H1 (cell line): ENCODE measurements around the gene PRKAB2. TPM values are rescaled to one million over a fixed set of nuclear protein-coding genes. Genes with fewer than 3 reads are reported as not detected.
"Not testable (repeated sequence)": the region's sequence is repeated elsewhere in the genome, so short reads cannot be mapped to it uniquely, and the experiment has no call there.

ENCODE experiments used
- CTCF ChIA-PET: fragments of 300-600 bp; sonication (Branson Sonifier 250); formaldehyde crosslinking; loops from one replicate; lab custom pipeline; 2021; ENCODE audit not compliant: partially characterized antibody; lab: Charles Lee
- POLR2A ChIA-PET: fragments of 300-600 bp; sonication (Branson Sonifier 250); formaldehyde crosslinking; loops from one replicate; lab custom pipeline; 2021; ENCODE audit warnings: inconsistent platforms; ENCODE audit not compliant: partially characterized antibody; lab: Charles Lee
- DNase-seq, 2 experiments: peaks; one replicate each; pipeline versions ENCODE4 v3.0.0 to v3.0.0-alpha.2; 2010 to 2022; ENCODE audit warnings: low spot score in 2 of 2, low read depth in 1 of 2, mixed read lengths in 1 of 2
- FAIRE-seq: peaks from 2 replicates; lab custom pipeline; 2011; peaks lifted over from hg19 to GRCh38; lab: Jason Lieb, UNC
- H2AFZ ChIP-seq: 2 replicates; pipeline ENCODE4 v1.8.1; 2012; ENCODE audit warnings: low read length, inconsistent platforms
- H2AK5ac ChIP-seq: 2 replicates; pipeline ENCODE4 v1.6.1; 2013; ENCODE audit warnings: low read depth, low read length
- H2BK120ac ChIP-seq: replicated peaks from 2 replicates; pipeline ENCODE3; 2013; ENCODE audit warnings: low read depth, low read length, inconsistent platforms
- H2BK12ac ChIP-seq: 2 replicates; pipeline ENCODE4 v1.6.1; 2013; ENCODE audit warnings: low read depth, low read length
- H2BK15ac ChIP-seq: 2 replicates; pipeline ENCODE4 v1.6.1; 2013; ENCODE audit warnings: low read length
- H2BK20ac ChIP-seq: 2 replicates; pipeline ENCODE4 v1.6.1; 2013; ENCODE audit warnings: low read length
- H2BK5ac ChIP-seq: 2 replicates; pipeline ENCODE4 v1.6.1; 2013; ENCODE audit warnings: low read depth, low read length
- H3K14ac ChIP-seq: 2 replicates; pipeline ENCODE4 v1.6.1; 2013; ENCODE audit warnings: inconsistent platforms; ENCODE audit not compliant: insufficient read length
- H3K18ac ChIP-seq: 2 replicates; pipeline ENCODE4 v1.6.1; 2013; ENCODE audit warnings: low read length; ENCODE audit errors: extremely low read depth
- H3K23ac ChIP-seq: 2 replicates; pipeline ENCODE4 v1.6.1; 2013; ENCODE audit warnings: inconsistent platforms; ENCODE audit not compliant: insufficient read length
- H3K23me2 ChIP-seq: 2 replicates; pipeline ENCODE4 v1.6.1; 2013; ENCODE audit warnings: low read depth, low read length
- H3K27ac ChIP-seq: 2 replicates; pipeline ENCODE4 v1.6.1; 2011; ENCODE audit warnings: low read depth, low read length, inconsistent platforms
- H3K27me3 ChIP-seq, 4 experiments: replicated peaks in 1 of 4; 1 replicate in 1 of 4; 2 replicates in 3 of 4; pipeline versions ENCODE4 v1.6.1 to v1.8.1; 2011 to 2013; ENCODE audit warnings: low read length in 3 of 4, mild to moderate bottlenecking in 3 of 4, inconsistent platforms in 2 of 4, mixed read lengths in 2 of 4, moderate library complexity in 1 of 4; ENCODE audit not compliant: control insufficient read depth in 3 of 4, insufficient read depth in 3 of 4; ENCODE audit errors: extremely low read depth in 1 of 4
- H3K36me3 ChIP-seq, 4 experiments: 2 replicates each; pipeline versions ENCODE4 v1.6.1 to v1.8.1; 2011 to 2013; ENCODE audit warnings: mild to moderate bottlenecking in 4 of 4, low read length in 3 of 4, moderate library complexity in 2 of 4, control low read depth in 1 of 4, inconsistent platforms in 1 of 4; ENCODE audit not compliant: insufficient read depth in 4 of 4, control insufficient read depth in 2 of 4
- H3K4ac ChIP-seq: replicated peaks from 2 replicates; pipeline ENCODE3; 2013; ENCODE audit warnings: low read length, low read depth, mixed read lengths, inconsistent platforms; ENCODE audit not compliant: insufficient read length
- H3K4me1 ChIP-seq, 4 experiments: replicated peaks in 1 of 4; 1 replicate in 1 of 4; 2 replicates in 3 of 4; pipeline versions ENCODE4 v1.6.1 to v1.8.1; 2011 to 2013; ENCODE audit warnings: low read length in 3 of 4, inconsistent platforms in 2 of 4, mixed read lengths in 1 of 4; ENCODE audit not compliant: insufficient read depth in 4 of 4, control insufficient read depth in 3 of 4
- H3K4me2 ChIP-seq, 2 experiments: 2 replicates each; pipeline versions ENCODE4 v1.6.1 to v1.8.1; 2011 to 2013; ENCODE audit warnings: low read depth in 2 of 2, low read length in 2 of 2, control low read depth in 1 of 2, inconsistent platforms in 1 of 2, mild to moderate bottlenecking in 1 of 2; ENCODE audit not compliant: insufficient read depth in 1 of 2
- H3K4me3 ChIP-seq, 4 experiments: fragments of 200-600, 300-600 bp in 1 of 4; sonication (generic), shearing (Covaris generic), sonication (Bioruptor Twin) in 1 of 4; 2 replicates each; pipeline versions ENCODE4 v1.5.1 to v1.8.1; 2011 to 2016; ENCODE audit warnings: low read length in 4 of 4, low read depth in 3 of 4, control low read depth in 2 of 4, inconsistent platforms in 2 of 4, mild to moderate bottlenecking in 2 of 4, mixed read lengths in 1 of 4, moderate library complexity in 1 of 4; ENCODE audit not compliant: insufficient read depth in 2 of 4; ENCODE audit errors: extremely low read depth in 1 of 4
- H3K56ac ChIP-seq: replicated peaks from 2 replicates; pipeline ENCODE3; 2013; ENCODE audit warnings: low read depth, mild to moderate bottlenecking, mixed read lengths, low read length, inconsistent platforms; ENCODE audit not compliant: insufficient read length
- H3K79me1 ChIP-seq: 2 replicates; pipeline ENCODE4 v1.6.1; 2013; ENCODE audit warnings: low read depth, low read length, control low read depth
- H3K79me2 ChIP-seq, 2 experiments: 2 replicates each; pipeline versions ENCODE4 v1.6.1 to v1.8.1; 2012 to 2013; ENCODE audit warnings: low read length in 2 of 2, mild to moderate bottlenecking in 2 of 2, inconsistent platforms in 1 of 2; ENCODE audit not compliant: insufficient read depth in 2 of 2, control insufficient read depth in 1 of 2
- H3K9ac ChIP-seq, 4 experiments: replicated peaks in 1 of 4; 1 replicate in 1 of 4; 2 replicates in 3 of 4; pipeline versions ENCODE4 v1.6.1 to v1.8.1; 2011 to 2013; ENCODE audit warnings: low read depth in 3 of 4, low read length in 3 of 4, control low read depth in 2 of 4, mild to moderate bottlenecking in 2 of 4, moderate library complexity in 2 of 4, inconsistent platforms in 1 of 4; ENCODE audit errors: extremely low read depth in 1 of 4
- H3K9me3 ChIP-seq, 2 experiments: 2 replicates each; pipeline versions ENCODE4 v1.6.1 to v1.8.1; 2012 to 2013; ENCODE audit warnings: mild to moderate bottlenecking in 2 of 2, moderate library complexity in 2 of 2, control low read depth in 1 of 2, inconsistent platforms in 1 of 2, low read depth in 1 of 2, low read length in 1 of 2, mixed read lengths in 1 of 2; ENCODE audit not compliant: insufficient read depth in 2 of 2
- H4K20me1 ChIP-seq, 2 experiments: replicated peaks in 1 of 2; 2 replicates each; pipeline versions ENCODE3 to v1.8.1; 2011 to 2013; ENCODE audit warnings: inconsistent platforms in 2 of 2, low read length in 2 of 2, mild to moderate bottlenecking in 1 of 2; ENCODE audit not compliant: insufficient read depth in 2 of 2, control insufficient read depth in 1 of 2
- H4K5ac ChIP-seq: 2 replicates; pipeline ENCODE4 v1.6.1; 2013; ENCODE audit warnings: low read length, low read depth, mixed read lengths, inconsistent platforms; ENCODE audit not compliant: insufficient read length
- H4K8ac ChIP-seq: 2 replicates; pipeline ENCODE4 v1.8.0; 2013; ENCODE audit warnings: mild to moderate bottlenecking, moderate library complexity, low read length, inconsistent platforms; ENCODE audit not compliant: insufficient read depth; ENCODE audit errors: extremely low read depth
- H4K91ac ChIP-seq: replicated peaks from 2 replicates; pipeline ENCODE3; 2013; ENCODE audit warnings: low read length, mixed read lengths, inconsistent platforms; ENCODE audit not compliant: insufficient read length
- WGBS, 2 experiments: shearing (Covaris generic) in 1 of 2; methylation state at CpG; one replicate each; pipeline versions ENCODE4 v1.1.6 to v1.1.7; 2013 to 2015; ENCODE audit warnings: low lambda C conversion rate in 2 of 2, mixed read lengths in 2 of 2, inconsistent platforms in 1 of 2, low coverage in 1 of 2, missing lambda C conversion rate in 1 of 2; ENCODE audit not compliant: insufficient replicate concordance in 2 of 2, insufficient coverage in 1 of 2, insufficient read length in 1 of 2; ENCODE audit errors: extremely low coverage in 1 of 2, missing lambda C conversion rate in 1 of 2; 5-methylcytosine and 5-hydroxymethylcytosine counted together
- polyA plus RNA-seq, 7 experiments: library from polyadenylated mRNA; depleted of rRNA in 3 of 7; stranded (reverse) in 5 of 7; unstranded in 2 of 7; fragments of >200 nt in 5 of 7; fragments of 200-250 nt in 2 of 7; gene quantifications; 1 replicate in 5 of 7; 2 replicates in 1 of 7; 4 replicates in 1 of 7; pipeline versions ENCODE4 v1.2.1 to v1.2.3, GENCODE V29; 2011 to 2013; ENCODE audit warnings: missing spikeins in 2 of 7, mixed read lengths in 2 of 7
- total RNA-seq: library from RNA; stranded (reverse); fragmentation: NEBNext Ultra II Directional; extraction: Animal tissue kit (Norgen Biotek cat#: 25700); gene quantifications from 2 replicates; pipeline ENCODE4 v1.2.1, GENCODE V29; 2021

Gene PRKAB2
- total and polyA plus RNA-seq, 2 of the 8 experiments (the other 6 are each of a cell fraction or from before 2014, with no cell fraction given), result 15.0 to 18.9 TPM

- H4K91ac ChIP-seq, POLR2A ChIA-PET, H3K27me3 ChIP-seq, H2BK5ac ChIP-seq, H3K18ac ChIP-seq, FAIRE-seq, H3K36me3 ChIP-seq, DNase-seq, H3K79me2 ChIP-seq, H3K9me3 ChIP-seq, H3K27ac ChIP-seq, H3K23ac ChIP-seq, H3K23me2 ChIP-seq, H2AK5ac ChIP-seq, H3K4me1 ChIP-seq, H2BK120ac ChIP-seq, H4K20me1 ChIP-seq, H4K5ac ChIP-seq, H3K79me1 ChIP-seq, H3K14ac ChIP-seq, H3K4me2 ChIP-seq, H2BK20ac ChIP-seq, H3K9ac ChIP-seq, H3K4me3 ChIP-seq, H4K8ac ChIP-seq, H2AFZ ChIP-seq, H3K56ac ChIP-seq, H2BK12ac ChIP-seq, H2BK15ac ChIP-seq, H3K4ac ChIP-seq: not testable (repeated sequence)
- CTCF ChIA-PET, result interaction anchor here (0.7 kb wide), 1 partner anchor 46 kb away, joined by 3 read pairs; no protein-coding TSS in a partner anchor
- WGBS, 2 experiments, result 96% methylated on average over 3 of the region's 3 CpGs; no CpG with 5 or more reads in 1 of the 2 experiments
Observed at GRCh38 chr1:147197324-147197723, 25.1 kb upstream of the PRKAB2 start.
